Transverse colon (tissue), 3 donors: Measurements from ENCODE around the gene ABCC10.

ENCODE experiments used
- CTCF ChIP-seq, 5 experiments: fragments of 200-600 bp in 3 of 5; fragments of 450-650 bp in 2 of 5; sonication (generic) in 3 of 5; IDR thresholded peaks; 1 replicate in 2 of 5; 2 replicates in 3 of 5; pipeline ENCODE4 v1.5.1; 2016 to 2017; ENCODE audit warnings: antibody characterized with exemption in 5 of 5, inconsistent platforms in 3 of 5, mild to moderate bottlenecking in 2 of 5, moderate library complexity in 1 of 5
- POLR2A ChIP-seq: fragments of 450-650 bp; IDR thresholded peaks from one replicate; pipeline ENCODE4 v1.6.1; 2016; ENCODE audit warnings: antibody characterized with exemption, mild to moderate bottlenecking, moderate library complexity

GRCh38 chr6:43393602-43394001, 33.7 kb upstream of the ABCC10 start:
- TF ChIP-seq POLR2A, result no peak
- TF ChIP-seq CTCF (IDR thresholded peaks at IDR 0.05), result no peak
